HEK293T (cell line): Measurements from ENCODE around the gene WWC2.

Experiments used
- CTCF ChIA-PET: fragments of 350-600 bp; formaldehyde crosslinking; extraction: SDS; loops from one replicate; lab custom pipeline; 2021; ENCODE audit warnings: antibody characterized with exemption, inconsistent platforms; lab: Yijun Ruan, JAX
- POLR2A ChIA-PET: fragments of 350-600 bp; formaldehyde crosslinking; extraction: SDS; loops from one replicate; lab custom pipeline; 2020; ENCODE audit warnings: antibody characterized with exemption, inconsistent platforms; lab: Yijun Ruan, JAX
- DNase-seq: peaks from one replicate; pipeline ENCODE4 v3.0.0; 2012; ENCODE audit warnings: mixed read lengths; ENCODE audit errors: extremely low spot score
- ARNT ChIP-seq: fragments of 450-650 bp; IDR thresholded peaks from 2 replicates; pipeline ENCODE4 v1.6.1; 2017; ENCODE audit warnings: mild to moderate bottlenecking
- BHLHE40 ChIP-seq: fragments of 450-650 bp; IDR thresholded peaks from 2 replicates; pipeline ENCODE4 v1.6.1; 2016; ENCODE audit warnings: mild to moderate bottlenecking, moderate library complexity, borderline replicate concordance
- CTBP1 ChIP-seq: fragments of 450-650 bp; IDR thresholded peaks from 2 replicates; pipeline ENCODE4 v1.6.1; 2016; ENCODE audit warnings: borderline replicate concordance
- ELF4 ChIP-seq: fragments of 450-650 bp; IDR thresholded peaks from 2 replicates; pipeline ENCODE4 v1.6.1; 2017; ENCODE audit warnings: antibody characterized with exemption
- FOXA1 ChIP-seq: fragments of 450-650 bp; IDR thresholded peaks from 2 replicates; pipeline ENCODE4 v1.6.1; 2016; ENCODE audit warnings: mild to moderate bottlenecking
- FOXK2 ChIP-seq: fragments of 450-650 bp; IDR thresholded peaks from 2 replicates; pipeline ENCODE4 v1.6.1; 2016; ENCODE audit warnings: mild to moderate bottlenecking
- FOXM1 ChIP-seq: fragments of 450-650 bp; IDR thresholded peaks from 2 replicates; pipeline ENCODE4 v1.6.1; 2017; ENCODE audit warnings: mild to moderate bottlenecking, borderline replicate concordance
- HDGF ChIP-seq: fragments of 450-650 bp; IDR thresholded peaks from 2 replicates; pipeline ENCODE4 v1.6.1; 2017; ENCODE audit warnings: antibody characterized with exemption, borderline replicate concordance
- L3MBTL2 ChIP-seq: fragments of 450-650 bp; conservative IDR thresholded peaks from 2 replicates; pipeline ENCODE4 v1.6.1; 2016; ENCODE audit warnings: mild to moderate bottlenecking
- LEF1 ChIP-seq: fragments of 450-650 bp; IDR thresholded peaks from 2 replicates; pipeline ENCODE4 v1.6.1; 2017; ENCODE audit warnings: mild to moderate bottlenecking, borderline replicate concordance
- NFRKB ChIP-seq: fragments of 450-650 bp; IDR thresholded peaks from 2 replicates; pipeline ENCODE4 v1.6.1; 2016; ENCODE audit warnings: mild to moderate bottlenecking, moderate library complexity
- SP1 ChIP-seq: fragments of 450-650 bp; IDR thresholded peaks from 2 replicates; pipeline ENCODE4 v1.6.1; 2017
- SUZ12 ChIP-seq: fragments of 450-650 bp; IDR thresholded peaks from 2 replicates; pipeline ENCODE4 v1.6.1; 2016; ENCODE audit warnings: mild to moderate bottlenecking
- TARDBP ChIP-seq: fragments of 450-650 bp; IDR thresholded peaks from 2 replicates; pipeline ENCODE4 v1.6.1; 2016
- ZNF384 ChIP-seq: fragments of 450-650 bp; IDR thresholded peaks from 2 replicates; pipeline ENCODE4 v1.6.1; 2016
- TF ChIP-seq, protein P1 (sequence below): fragments of 450-650 bp; IDR thresholded peaks from 2 replicates; pipeline ENCODE4 v1.6.1; 2016

The WWC2 gene

DNA sequence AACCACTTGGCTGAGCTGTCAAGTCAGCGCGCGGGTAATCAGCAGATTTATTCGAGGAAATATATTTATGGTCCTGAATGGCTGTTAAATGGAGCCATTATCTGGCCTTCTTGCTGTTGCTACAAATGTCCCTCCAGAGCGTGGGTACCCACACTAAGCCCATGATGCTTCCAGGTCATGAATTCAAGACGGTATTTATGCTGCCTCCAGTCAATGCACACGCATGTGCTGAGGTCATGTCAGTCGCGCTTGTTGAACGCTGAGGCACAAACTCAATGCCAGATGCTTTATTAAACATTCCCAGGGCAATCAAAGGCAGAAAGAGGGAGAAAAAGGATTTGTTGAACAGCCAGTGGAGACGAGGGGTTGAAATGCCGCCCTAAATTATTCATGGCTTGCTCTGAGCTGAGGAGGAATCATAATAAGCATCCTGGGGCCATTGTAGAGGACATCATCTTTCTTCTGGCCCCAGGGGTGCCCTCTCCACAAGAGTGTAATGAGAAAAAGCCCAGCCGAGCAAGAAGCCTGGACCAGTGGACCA is 259.2 kb downstream of the WWC2 start:
- CTCF ChIA-PET = no interaction called here
- no peak for DNase-seq
- TF ChIP-seq LEF1 = no peak
- TF ChIP-seq TARDBP = no peak
- POLR2A ChIA-PET = no interaction called here

DNA sequence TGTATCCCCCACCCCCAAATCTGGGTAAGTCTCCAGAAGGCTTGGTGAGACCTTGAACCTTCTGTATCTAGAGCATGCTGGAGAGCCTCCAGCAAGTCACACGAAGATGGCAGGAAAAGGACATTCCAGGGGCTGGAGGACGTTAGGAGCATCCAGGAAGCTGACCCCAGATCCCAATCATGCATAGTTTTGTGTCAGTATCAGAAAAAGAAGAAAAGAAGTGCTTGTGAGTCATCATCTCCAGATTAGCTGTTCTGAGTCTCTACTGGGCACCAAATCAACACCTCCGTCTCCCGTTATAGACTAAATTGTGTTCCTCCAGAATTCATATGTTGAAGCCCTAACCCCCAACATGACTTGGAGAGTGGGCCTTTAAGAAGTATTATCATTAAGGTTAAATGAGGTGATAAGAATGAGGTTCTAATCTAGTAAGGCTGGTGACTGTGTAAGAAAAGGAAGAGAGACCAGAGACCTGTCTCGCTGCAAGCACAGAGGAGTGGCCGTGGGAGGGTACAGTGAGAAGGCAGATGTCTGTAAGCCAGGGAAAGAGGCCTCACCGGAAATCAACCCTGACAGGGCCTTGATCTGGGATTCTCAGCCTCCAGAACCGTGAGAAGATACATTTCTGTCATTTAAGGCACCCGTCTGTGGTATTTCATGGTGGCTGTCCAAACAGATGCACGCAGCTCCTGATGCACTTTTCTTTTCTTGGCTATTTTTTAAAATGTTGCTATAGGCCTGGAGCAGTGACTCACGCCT is 261.3 kb downstream of the WWC2 start:
- POLR2A ChIA-PET = no interaction called here

DNA sequence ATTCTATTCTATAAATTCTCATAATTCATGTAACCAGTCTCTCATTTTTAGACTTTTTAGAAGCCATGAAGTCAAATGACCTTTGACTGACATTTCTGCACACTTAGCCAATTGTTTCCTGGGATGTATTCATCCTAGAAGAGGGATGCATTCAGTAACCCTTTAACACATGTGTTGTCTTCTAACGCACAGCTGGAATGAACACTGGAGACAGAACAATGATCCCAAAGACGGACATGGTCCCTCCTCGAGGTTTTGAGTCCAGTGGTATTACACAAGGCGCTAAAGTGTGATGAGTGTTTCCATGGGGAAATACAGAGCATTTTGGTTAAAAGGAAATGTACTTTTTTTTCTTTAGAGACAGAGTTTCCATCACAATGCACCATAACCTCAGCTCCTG is 263.0 kb downstream of the WWC2 start:
- ChIA-PET POLR2A (no interaction called here), CTCF (no interaction called here)
- no peak for DNase-seq
- TF ChIP-seq FOXA1 (no peak), CTBP1 (no peak), ARNT (no peak), L3MBTL2 (no peak), SUZ12 (no peak), ZNF384 (no peak), SP1 (no peak), ELF4 (no peak), FOXK2 (no peak), BHLHE40 (no peak), HDGF (no peak), FOXM1 (no peak), NFRKB (no peak), LEF1 (no peak), TARDBP (no peak)
- TF ChIP-seq, protein P1, sequence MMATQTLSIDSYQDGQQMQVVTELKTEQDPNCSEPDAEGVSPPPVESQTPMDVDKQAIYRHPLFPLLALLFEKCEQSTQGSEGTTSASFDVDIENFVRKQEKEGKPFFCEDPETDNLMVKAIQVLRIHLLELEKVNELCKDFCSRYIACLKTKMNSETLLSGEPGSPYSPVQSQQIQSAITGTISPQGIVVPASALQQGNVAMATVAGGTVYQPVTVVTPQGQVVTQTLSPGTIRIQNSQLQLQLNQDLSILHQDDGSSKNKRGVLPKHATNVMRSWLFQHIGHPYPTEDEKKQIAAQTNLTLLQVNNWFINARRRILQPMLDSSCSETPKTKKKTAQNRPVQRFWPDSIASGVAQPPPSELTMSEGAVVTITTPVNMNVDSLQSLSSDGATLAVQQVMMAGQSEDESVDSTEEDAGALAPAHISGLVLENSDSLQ = no peak

More for the DNA sequence above, 261.3 kb downstream of the WWC2 start:
- DNase-seq = no peak
- no peak for TF ChIP-seq ELF4
- TF ChIP-seq FOXM1 = no peak
- TF ChIP-seq, protein P1 = no peak
- TF ChIP-seq FOXK2 = no peak
- CTCF ChIA-PET = no interaction called here

DNA sequence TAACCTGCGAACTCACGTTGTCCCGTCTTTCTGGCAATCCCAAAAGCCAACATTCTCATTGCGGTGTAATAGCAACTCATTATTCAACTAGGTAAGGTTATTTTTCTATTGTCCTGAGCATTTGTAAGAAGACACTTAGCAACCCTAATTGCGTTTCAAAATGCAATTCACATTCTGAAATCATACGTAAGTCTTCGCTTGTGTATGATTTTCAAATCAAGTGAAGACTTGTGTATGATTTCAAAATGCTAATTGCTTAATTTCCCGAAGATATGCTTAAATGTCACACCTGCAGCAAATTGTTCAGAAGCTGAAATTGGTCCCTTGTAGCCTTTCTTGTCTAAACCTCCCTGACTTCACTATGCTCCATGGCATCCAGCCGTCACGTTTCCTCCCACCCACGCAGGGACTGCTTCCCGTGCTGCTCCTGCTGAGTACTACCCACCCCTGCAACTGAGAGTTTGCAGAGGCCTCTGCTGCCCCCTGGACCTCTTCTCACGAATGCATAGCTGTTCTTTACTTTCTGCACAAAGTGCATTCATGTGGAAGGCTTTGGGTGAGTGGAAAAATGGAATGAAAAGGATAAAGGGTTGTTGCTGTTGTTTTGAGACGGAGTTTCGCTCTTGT is 264.0 kb downstream of the WWC2 start:
- DNase-seq = no peak
- CTCF ChIA-PET = interaction anchor here (0.6 to 0.7 kb wide), 2 partner anchors 42 to 180 kb away, joined by 3 read pairs; no protein-coding TSS in a partner anchor
- TF ChIP-seq ELF4 = no peak
- TF ChIP-seq ARNT = no peak
- no peak for TF ChIP-seq FOXM1
- no peak for TF ChIP-seq TARDBP
- no peak for TF ChIP-seq FOXA1
- no peak for TF ChIP-seq FOXK2
- TF ChIP-seq HDGF = no peak
- TF ChIP-seq L3MBTL2 = no peak
- no peak for TF ChIP-seq ZNF384
- no peak for TF ChIP-seq SUZ12
- no peak for TF ChIP-seq NFRKB
- TF ChIP-seq SP1 = no peak
- TF ChIP-seq LEF1 = no peak
- POLR2A ChIA-PET = no interaction called here

DNA sequence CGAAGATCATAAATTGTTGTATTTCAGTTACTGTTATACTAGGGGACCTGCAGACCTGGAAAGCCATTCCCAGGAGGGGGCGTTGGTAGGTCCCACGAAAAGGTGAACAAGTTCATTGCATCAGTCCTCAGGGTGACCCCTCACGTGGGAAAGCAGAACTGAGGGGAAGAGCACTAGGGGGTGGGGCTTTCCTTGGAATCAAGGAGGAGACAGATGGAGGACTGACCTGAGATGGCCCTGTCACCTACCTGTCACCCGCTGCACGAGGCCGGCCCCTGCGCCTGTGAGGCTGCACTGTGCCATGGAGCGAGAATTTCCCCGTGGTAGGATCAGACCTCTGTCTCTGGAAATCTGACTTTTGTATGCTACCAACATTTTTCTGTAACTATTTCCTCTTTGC is 265.0 kb downstream of the WWC2 start:
- POLR2A ChIA-PET = no interaction called here
- DNase-seq = no peak

DNA sequence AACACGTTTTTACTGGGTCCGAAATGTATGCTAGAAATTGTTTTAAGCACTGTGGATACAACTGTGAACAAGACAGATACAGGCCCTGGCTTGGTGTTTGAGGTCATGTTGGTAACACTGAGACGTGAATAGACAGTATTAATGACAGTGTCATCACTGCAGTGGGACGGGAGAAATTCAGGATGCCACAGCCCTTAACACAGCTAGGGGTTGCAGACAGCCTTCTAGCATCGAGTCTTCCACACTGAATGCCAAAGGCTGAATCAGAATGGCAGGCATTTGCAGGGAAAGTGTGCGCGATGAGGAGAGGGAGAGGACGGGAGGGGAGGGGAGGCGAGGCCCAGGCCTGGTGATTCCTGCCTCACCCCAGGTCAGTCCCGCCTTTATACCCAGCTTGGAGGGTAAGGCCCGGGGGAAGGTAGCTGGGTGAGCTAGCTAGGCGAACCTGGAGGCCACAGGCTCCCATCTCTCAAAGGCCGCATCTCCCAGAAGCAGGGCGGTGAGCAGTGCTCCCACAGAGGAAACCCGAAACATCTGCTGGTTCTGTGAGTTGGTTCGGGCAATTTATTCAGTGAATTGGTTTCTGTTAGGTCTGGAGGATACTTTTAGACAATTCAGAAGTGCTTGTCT is 267.3 kb downstream of the WWC2 start:
- DNase-seq = no peak
- ChIA-PET CTCF (interaction anchor here (1.4 kb wide), 1 partner anchor 428 kb away, joined by 5 read pairs; no protein-coding TSS in a partner anchor), POLR2A (no interaction called here)

More for the DNA sequence above, 265.0 kb downstream of the WWC2 start:
- CTCF ChIA-PET = no interaction called here
- no peak for TF ChIP-seq BHLHE40
- TF ChIP-seq FOXK2 = no peak
- TF ChIP-seq ARNT = no peak
- TF ChIP-seq FOXA1 = no peak
- no peak for TF ChIP-seq LEF1
- TF ChIP-seq ZNF384 = no peak
- TF ChIP-seq HDGF = no peak
- no peak for TF ChIP-seq CTBP1

More for the DNA sequence above, 267.3 kb downstream of the WWC2 start:
- no peak for TF ChIP-seq SUZ12
- TF ChIP-seq BHLHE40 = no peak
- no peak for TF ChIP-seq LEF1
- no peak for TF ChIP-seq ELF4
- no peak for TF ChIP-seq CTBP1
- TF ChIP-seq NFRKB = no peak
- no peak for TF ChIP-seq FOXK2
- no peak for TF ChIP-seq HDGF
- no peak for TF ChIP-seq FOXM1
- no peak for TF ChIP-seq ARNT
- no peak for TF ChIP-seq ZNF384
- TF ChIP-seq TARDBP = no peak
- TF ChIP-seq FOXA1 = no peak
